ENCODE measurements around the gene CDYL2.
"Not testable (repeated sequence)": the region's sequence is repeated elsewhere in the genome, so short reads cannot be mapped to it uniquely, and the experiment has no call there.

DNA sequence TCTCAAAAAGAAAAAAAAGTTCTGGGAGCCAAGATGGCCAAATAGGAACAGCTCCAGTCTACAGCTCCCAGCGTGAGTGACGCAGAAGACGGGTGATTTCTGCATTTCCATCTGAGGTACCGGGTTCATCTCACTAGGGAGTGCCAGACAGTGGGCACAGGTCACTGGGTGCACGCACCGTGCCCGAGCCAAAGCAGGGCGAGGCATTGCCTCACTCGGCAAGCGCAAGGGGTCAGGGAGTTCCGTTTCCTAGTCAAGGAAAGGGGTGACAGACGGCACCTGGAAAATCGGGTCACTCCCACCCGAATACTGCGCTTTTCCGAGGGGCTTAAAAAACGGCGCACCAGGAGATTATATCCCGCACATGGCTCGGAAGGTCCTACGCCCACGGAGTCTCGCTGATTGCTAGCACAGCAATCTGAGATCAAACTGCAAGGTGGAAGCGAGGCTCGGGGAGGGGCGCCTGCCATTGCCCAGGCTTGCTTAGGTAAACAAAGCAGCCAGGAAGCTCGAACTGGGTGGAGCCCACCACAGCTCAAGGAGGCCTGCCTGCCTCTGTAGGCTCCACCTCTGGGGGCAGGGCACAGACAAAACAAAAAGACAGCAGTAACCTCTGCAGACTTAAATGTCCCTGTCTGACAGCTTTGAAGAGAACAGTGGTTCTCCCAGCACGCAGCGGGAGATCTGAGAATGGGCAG is 77.2 kb downstream of the CDYL2 start:
- TF ChIP-seq, protein P1, sequence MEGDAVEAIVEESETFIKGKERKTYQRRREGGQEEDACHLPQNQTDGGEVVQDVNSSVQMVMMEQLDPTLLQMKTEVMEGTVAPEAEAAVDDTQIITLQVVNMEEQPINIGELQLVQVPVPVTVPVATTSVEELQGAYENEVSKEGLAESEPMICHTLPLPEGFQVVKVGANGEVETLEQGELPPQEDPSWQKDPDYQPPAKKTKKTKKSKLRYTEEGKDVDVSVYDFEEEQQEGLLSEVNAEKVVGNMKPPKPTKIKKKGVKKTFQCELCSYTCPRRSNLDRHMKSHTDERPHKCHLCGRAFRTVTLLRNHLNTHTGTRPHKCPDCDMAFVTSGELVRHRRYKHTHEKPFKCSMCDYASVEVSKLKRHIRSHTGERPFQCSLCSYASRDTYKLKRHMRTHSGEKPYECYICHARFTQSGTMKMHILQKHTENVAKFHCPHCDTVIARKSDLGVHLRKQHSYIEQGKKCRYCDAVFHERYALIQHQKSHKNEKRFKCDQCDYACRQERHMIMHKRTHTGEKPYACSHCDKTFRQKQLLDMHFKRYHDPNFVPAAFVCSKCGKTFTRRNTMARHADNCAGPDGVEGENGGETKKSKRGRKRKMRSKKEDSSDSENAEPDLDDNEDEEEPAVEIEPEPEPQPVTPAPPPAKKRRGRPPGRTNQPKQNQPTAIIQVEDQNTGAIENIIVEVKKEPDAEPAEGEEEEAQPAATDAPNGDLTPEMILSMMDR (IDR thresholded peaks at IDR 0.05), result not testable (repeated sequence)
- not testable (repeated sequence) for TF ChIP-seq EZH2 (IDR thresholded peaks at IDR 0.05)
